A549 (cell line): Measurements from ENCODE around the gene RIMBP3C. TPM values are rescaled to one million over a fixed set of nuclear protein-coding genes. Genes with fewer than 3 reads are reported as not detected.
"Not testable (repeated sequence)": the region's sequence is repeated elsewhere in the genome, so short reads cannot be mapped to it uniquely, and the experiment has no call there.

ENCODE experiments used
- ATAC-seq, 2 experiments: fragments of 200-7000 bp in 1 of 2; fragments of >200 bp in 1 of 2; cut with Nextera tagmentation in 1 of 2; cut with Tn5 transposase in 1 of 2; 3 replicates each; pipeline versions ENCODE4 v1.8.0 to v1.9.1; 2018 to 2020; ENCODE audit warnings: mild to moderate bottlenecking in 1 of 2, moderate library complexity in 1 of 2
- CTCF ChIA-PET: fragments of 300-600 bp; sonication (Branson Sonifier 250); formaldehyde crosslinking; extraction: SDS; loops from one replicate; lab custom pipeline; 2021; ENCODE audit warnings: antibody characterized with exemption, inconsistent platforms; lab: Yijun Ruan, JAX
- POLR2A ChIA-PET: fragments of 350-600 bp; formaldehyde crosslinking; extraction: SDS; loops from one replicate; lab custom pipeline; 2021; ENCODE audit warnings: antibody characterized with exemption, inconsistent platforms; lab: Yijun Ruan, JAX
- DNase-seq, 2 experiments: peaks; one replicate each; pipeline versions ENCODE4 v3.0.0 to v3.0.0-alpha.2; 2011 to 2016; ENCODE audit warnings: low read depth in 1 of 2, low spot score in 1 of 2
- FAIRE-seq: peaks from 2 replicates; lab custom pipeline; 2011; peaks lifted over from hg19 to GRCh38; lab: Jason Lieb, UNC
- H3K27ac ChIP-seq, 2 experiments: fragments of >200 bp; sonication (Bioruptor Twin); formaldehyde crosslinking; 3 replicates each; pipeline ENCODE4 v1.5.1; 2016 to 2017
- H3K4me1 ChIP-seq: fragments of >200 bp; sonication (Bioruptor Twin); formaldehyde crosslinking; 3 replicates; pipeline ENCODE4 v1.6.1; 2016
- H3K4me2 ChIP-seq: fragments of >200 bp; sonication (Bioruptor Twin); formaldehyde crosslinking; 3 replicates; pipeline ENCODE4 v1.6.1; 2016
- H3K4me3 ChIP-seq: fragments of >200 bp; sonication (Bioruptor Twin); formaldehyde crosslinking; 3 replicates; pipeline ENCODE4 v1.5.1; 2016
- H3K9me3 ChIP-seq: fragments of >200 bp; sonication (Bioruptor Twin); formaldehyde crosslinking; 3 replicates; pipeline ENCODE4 v1.6.1; 2016
- WGBS: methylation state at CpG from one replicate; pipeline ENCODE4 v1.1.6; 2017; ENCODE audit errors: missing lambda C conversion rate; 5-methylcytosine and 5-hydroxymethylcytosine counted together
- polyA plus RNA-seq, 4 experiments: library from polyadenylated mRNA; depleted of rRNA in 3 of 4; stranded (reverse); fragments of >200 nt; fragmentation: RNase III in 1 of 4; extraction: RNeasy Plus Mini Kit Qiagen cat#74134 plus additional on column Dnase treatment in 1 of 4; gene quantifications; 2 replicates in 3 of 4; 3 replicates in 1 of 4; pipeline ENCODE4 v1.2.3, GENCODE V29; 2011 to 2017

RIMBP3C gene
- polyA plus RNA-seq, 2 of the 4 experiments (the other 2 are of a cell fraction), result 0.08 to 0.27 TPM

DNA sequence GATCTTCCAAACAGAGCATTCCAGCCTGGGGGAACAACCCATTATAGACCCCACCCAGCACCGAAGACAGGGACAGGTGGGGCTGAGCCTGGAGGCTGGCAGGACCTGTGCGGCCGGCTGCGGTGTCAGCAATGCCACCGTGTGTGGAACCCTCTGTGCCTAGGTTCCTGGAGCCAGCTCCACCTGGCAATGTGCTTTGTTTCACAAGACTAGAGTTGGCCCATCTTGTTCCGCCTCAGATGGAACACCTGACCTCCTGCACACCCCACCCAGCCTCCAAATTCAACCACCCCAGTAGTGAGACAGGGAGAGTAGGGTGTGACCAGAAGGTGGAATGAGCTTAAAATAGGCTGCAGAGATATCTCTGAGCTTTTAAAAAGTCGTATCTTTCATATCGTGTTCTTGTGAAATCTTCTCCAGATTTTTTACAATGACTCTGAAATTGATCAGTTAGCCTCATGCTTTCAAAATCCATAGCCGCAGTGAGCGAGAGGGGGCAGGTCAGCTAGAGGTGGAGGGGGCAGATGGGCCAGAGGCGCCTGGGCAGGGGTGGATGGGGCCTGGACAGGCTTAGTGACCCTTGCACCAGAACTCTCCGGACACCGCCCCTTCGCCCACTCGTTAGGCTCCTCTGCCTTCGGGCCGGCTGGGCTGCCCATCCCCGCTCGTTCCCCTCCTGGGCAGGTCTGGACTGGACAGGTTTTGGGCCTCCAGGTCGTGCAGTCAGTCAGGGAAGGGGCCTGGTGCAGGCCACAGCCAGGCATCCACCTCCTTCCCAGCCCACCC lies 18.2 kb downstream of the RIMBP3C start:
- H3K4me3 ChIP-seq, ATAC-seq, POLR2A ChIA-PET, H3K4me1 ChIP-seq, H3K27ac ChIP-seq, CTCF ChIA-PET, H3K9me3 ChIP-seq, H3K4me2 ChIP-seq, DNase-seq, FAIRE-seq: not testable (repeated sequence)
- WGBS, result no CpG with 5 or more reads among the region's 20 CpGs

DNA sequence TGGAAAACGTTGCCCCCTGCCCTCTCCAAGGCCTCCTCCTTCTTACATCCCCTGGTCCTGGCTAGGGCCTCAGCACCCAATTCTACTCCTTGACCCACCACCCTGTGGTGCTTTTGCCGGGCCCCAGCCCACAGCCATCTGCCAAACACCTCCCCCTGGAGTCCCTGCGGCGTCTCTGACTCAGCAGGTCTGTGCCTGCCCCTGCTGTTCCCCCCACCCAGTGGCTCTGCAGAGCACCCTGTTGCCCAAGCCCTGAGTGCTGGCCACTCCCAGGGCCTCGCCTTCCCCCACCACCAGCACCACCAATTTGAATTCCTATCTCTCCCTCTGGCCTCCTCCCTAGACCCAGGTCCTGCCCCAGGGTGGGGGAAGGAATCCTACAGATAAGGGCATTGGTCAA lies 19.7 kb downstream of the RIMBP3C start:
- POLR2A ChIA-PET, DNase-seq, H3K4me2 ChIP-seq, H3K4me1 ChIP-seq, CTCF ChIA-PET, FAIRE-seq, H3K27ac ChIP-seq, H3K4me3 ChIP-seq, H3K9me3 ChIP-seq: not testable (repeated sequence)
- peak in 1 of 2 experiments; percentile 70; a peak in 5 of 6 replicates for ATAC-seq
- WGBS, result no CpG with 5 or more reads among the region's 5 CpGs

DNA sequence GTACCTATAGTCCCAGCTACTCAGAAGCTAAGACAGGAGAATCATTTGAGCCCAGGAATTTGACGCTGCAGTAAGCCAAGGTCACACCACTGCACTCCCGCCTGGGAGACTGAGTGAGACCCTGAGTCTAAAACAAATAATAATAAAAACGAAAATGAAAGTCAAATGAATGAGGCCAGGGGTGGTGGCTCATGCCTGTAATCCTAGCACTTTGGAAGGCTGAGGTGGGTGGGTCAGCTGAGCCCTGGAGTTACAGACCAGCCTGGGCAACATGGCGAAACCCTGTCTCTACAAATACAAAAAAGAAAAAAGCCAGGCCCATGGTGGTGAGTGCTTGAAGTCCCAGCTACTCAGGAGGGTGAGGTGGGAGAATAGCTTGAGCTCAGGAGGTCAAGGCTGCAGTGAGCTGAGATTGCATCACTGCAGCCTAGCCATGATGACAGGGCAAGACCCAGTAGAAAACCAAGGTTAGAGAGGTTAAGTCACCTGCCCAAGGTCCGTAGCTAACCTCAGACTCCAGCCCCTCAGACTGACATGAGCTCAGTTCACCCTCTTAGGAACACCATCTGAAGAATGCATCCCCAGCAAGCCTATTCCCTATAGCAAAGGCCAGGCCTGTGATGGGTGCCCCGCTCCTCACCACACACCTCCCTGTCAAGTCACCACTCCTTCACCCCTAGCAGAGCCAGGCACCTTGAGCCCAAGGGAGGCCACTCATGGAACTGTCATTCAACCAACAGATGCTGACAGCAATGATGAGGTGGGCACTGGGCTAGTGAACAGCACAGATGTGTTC lies 24.4 kb downstream of the RIMBP3C start:
- H3K4me3 ChIP-seq, DNase-seq, H3K27ac ChIP-seq, CTCF ChIA-PET, H3K9me3 ChIP-seq, FAIRE-seq, H3K4me2 ChIP-seq, POLR2A ChIA-PET, H3K4me1 ChIP-seq: not testable (repeated sequence)
- peak in 1 of 2 experiments; percentile 66; a peak in 3 of 6 replicates for ATAC-seq
- WGBS, result no CpG with 5 or more reads among the region's 6 CpGs

DNA sequence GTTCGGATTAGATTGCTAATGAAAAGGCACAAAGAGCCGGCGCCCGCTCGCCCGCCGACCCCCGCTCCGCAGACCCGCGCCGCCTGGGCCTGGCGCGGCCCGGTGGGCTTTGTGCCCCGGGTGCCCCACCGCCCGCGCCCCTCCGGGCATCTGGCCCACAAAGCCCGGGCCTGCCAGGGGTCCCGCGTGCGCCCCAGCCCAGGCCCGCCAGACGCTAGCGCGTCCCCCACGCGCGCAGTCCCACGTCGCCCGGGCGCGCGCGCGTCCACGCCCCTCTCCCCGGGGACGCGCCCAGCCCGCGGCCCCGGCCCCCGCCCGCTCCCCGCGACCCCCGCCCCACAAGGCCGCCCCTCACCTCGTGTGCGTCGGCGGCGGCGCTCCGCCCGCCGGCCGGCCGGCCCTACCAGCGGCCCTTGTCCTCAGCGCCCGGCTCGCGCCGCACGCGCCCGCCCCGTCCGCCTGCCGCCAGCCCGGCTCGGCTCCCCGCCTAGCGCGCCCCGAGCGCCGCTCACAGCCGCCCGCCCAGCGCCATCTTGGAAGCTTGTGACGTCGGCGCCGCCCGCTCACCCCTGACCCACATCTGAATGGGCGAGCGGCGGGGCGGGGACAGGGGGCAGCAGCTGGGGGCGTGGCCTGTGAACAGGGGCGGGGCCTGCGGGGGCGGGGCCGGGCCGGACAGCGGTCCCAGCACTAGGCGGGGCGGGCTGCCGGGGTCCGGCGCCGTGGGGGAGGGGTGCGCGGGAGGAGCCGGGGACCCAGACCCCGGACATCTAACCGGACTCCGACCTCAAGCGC lies 34.1 kb downstream of the RIMBP3C start:
- ATAC-seq, result peak; percentile 78 to 87
- POLR2A ChIA-PET, H3K4me3 ChIP-seq, FAIRE-seq, CTCF ChIA-PET, H3K27ac ChIP-seq, H3K4me2 ChIP-seq, H3K9me3 ChIP-seq, H3K4me1 ChIP-seq, DNase-seq: not testable (repeated sequence)
- no CpG with 5 or more reads among the region's 115 CpGs for WGBS

DNA sequence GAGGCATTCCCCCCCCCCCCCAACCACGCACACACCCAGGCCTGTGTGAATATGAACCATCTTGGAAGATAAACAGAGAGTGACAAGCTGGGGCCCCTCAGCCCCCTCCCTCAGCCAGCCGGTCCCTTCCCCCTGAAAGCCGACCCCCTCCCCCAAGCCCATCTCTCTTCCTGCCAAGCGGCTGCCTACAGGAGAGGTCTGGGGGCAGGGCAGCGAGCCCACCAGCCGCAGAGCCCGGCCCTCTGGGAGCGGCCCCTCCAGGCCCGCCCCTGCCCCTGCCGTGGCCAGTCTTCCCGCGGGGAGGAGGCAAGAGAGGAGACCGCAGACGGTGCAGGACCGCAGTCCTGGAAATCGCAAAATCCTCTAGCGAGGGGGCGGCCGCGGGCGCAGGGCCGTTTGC lies 34.7 kb downstream of the RIMBP3C start:
- ATAC-seq, result 0 out of 6 replicates have a peak, but pooled peaks of 1 of the 2 experiments have one; percentile 8
- H3K4me1 ChIP-seq, CTCF ChIA-PET: not testable (repeated sequence)

DNA sequence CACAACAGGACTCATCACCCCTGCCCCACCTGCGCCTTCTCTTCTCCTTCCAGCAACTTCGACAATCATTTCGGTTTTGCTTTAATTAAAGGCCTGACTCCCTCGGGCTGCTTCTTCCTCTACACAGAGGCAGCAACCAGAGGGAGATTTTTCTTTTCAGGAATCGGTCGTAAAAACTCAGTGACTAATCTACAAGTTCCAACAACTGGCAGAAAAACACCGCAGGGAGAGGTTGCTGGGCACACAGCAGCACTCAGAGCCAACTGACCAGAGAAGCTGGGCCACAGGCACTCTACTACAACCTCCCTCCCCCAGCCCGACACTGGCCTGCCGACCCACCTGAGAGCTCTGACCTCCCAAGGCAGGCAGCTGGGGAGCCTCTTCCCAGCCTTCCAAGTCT lies 36.0 kb downstream of the RIMBP3C start:
- H3K4me2 ChIP-seq, DNase-seq, H3K27ac ChIP-seq, H3K9me3 ChIP-seq, FAIRE-seq, POLR2A ChIA-PET, ATAC-seq, CTCF ChIA-PET, H3K4me1 ChIP-seq, H3K4me3 ChIP-seq: not testable (repeated sequence)
- WGBS, result no CpG with 5 or more reads among the region's 9 CpGs

More for the DNA sequence above, 34.7 kb downstream of the RIMBP3C start:
- H3K27ac ChIP-seq, H3K4me3 ChIP-seq, POLR2A ChIA-PET, H3K4me2 ChIP-seq, DNase-seq, H3K9me3 ChIP-seq, FAIRE-seq: not testable (repeated sequence)
- no CpG with 5 or more reads among the region's 22 CpGs for WGBS

DNA sequence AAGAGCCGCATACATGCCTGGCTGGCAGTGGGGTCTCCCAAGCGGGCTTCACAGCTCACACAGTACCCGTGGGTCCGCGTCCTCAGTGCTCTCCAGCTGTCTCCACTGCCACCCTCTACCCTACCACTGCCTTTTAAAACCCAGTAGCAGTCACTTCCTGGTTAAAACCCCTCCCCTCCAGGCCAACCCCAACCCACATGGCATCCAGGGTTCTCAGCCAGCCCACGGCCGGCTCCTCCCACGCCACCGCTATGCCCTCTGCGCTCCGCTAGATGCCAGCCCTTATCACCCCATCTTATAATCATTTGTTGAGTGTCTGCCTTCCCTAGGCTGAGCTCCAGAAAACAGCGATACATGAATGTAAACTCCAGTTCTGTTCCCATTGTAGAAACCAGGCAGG lies 37.1 kb downstream of the RIMBP3C start:
- no CpG with 5 or more reads among the region's 12 CpGs for WGBS
- POLR2A ChIA-PET, H3K4me3 ChIP-seq, FAIRE-seq, DNase-seq, H3K4me2 ChIP-seq, CTCF ChIA-PET, H3K9me3 ChIP-seq, H3K4me1 ChIP-seq, H3K27ac ChIP-seq: not testable (repeated sequence)
- peak in 1 of 2 experiments; percentile 66; a peak in 3 of 6 replicates for ATAC-seq

DNA sequence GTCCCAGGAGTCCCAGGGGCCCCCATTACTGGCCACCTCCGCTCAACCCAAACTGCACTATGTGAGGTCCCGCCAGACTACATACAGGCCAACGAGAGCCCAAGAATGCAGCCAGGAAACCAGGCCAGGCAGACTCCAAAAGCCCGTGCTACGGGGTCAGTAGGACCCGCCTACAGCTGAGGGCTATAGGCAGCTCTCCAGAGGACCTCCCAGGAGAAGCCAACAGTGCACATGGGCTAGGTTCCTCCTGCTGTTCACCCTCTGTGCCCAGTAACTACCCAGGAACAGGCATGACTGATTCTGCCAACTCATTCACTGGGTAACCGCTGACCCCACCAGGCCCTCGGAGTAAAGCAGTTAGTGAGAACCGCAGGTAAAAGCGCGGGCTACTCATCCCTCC lies 39.2 kb downstream of the RIMBP3C start:
- H3K4me1 ChIP-seq, DNase-seq, H3K27ac ChIP-seq, CTCF ChIA-PET, H3K4me3 ChIP-seq, FAIRE-seq, H3K9me3 ChIP-seq, POLR2A ChIA-PET, H3K4me2 ChIP-seq: not testable (repeated sequence)
- peak in 1 of 2 experiments; percentile 49; a peak in 3 of 6 replicates for ATAC-seq
- 83% methylated on average over 2 of the region's 11 CpGs for WGBS

DNA sequence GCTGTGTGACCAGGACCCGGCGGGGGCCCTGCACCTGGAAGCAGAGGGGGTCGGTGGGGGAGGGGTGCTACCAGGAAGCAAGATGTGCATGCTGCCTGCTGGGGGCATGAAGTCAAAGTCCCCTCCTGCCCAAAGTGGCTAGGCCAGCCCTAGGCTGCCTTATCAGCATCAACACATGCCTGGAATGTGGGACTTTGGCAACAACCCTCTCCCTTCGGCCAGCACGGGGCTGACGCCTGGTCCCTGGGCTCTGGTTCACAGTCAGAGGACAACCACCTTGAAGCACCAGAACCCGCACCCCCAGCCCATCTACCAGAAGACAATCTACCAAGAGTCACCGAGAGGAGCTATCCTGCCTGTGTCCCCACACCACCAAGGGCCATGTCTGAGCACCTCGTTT lies 40.9 kb downstream of the RIMBP3C start:
- no CpG with 5 or more reads among the region's 9 CpGs for WGBS
- FAIRE-seq, CTCF ChIA-PET, POLR2A ChIA-PET, H3K4me2 ChIP-seq, DNase-seq, H3K4me3 ChIP-seq, H3K27ac ChIP-seq, H3K4me1 ChIP-seq, H3K9me3 ChIP-seq: not testable (repeated sequence)
- ATAC-seq, result peak; percentile 16 to 40; a peak in 1 of 6 replicates

DNA sequence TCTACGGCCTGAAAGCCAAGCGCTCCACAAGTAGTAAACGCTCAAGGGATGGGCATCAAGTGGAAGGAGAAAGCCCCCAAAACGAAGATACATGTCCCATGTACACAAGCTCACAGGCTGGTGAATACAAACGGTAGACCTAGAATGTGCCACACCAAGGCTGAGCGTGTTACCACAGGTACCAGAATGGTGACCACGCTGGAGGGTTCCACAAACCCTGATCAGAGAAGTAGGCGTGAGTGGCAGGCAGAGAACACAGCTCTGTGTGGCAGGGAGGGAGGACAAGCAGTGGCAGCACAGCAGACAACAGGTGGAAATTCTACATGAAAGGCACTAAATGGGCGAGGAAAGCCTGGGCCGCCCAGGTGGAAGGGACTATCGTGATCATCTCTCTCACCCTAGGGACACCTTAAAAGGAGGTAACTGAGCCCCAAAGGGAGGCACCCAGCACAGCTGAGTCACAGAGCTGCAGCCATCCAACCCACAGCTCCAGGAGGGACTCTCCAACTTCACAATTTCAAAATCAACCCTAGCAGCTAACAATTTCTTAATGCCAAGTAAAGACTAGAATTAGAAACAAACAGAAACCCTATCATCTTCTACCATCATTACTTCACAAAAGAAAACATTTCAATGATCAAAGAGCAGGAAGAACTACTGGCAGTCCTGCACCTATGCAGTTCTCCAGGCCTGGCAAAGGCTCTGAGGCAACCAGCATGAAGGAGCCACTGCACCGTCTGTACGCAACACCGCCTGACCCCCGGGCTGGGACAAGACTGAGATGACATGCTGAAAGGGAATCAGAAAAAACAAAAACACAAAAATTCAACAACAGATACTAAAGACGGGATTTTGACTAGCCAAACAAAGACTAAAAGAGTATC lies 51.4 kb downstream of the RIMBP3C start:
- CTCF ChIA-PET, FAIRE-seq, H3K4me3 ChIP-seq, H3K27ac ChIP-seq, DNase-seq, H3K4me1 ChIP-seq, H3K9me3 ChIP-seq, ATAC-seq, H3K4me2 ChIP-seq, POLR2A ChIA-PET: not testable (repeated sequence)
- WGBS, result no CpG with 5 or more reads among the region's 16 CpGs
